Loucy (cell line): ENCODE measurements around the gene TLNRD1.

ENCODE experiments used
- H2AFZ ChIP-seq: fragments of 200-600 bp; sonication (generic); 2 replicates; pipeline ENCODE4 v1.6.0; 2016; ENCODE audit warnings: antibody characterized with exemption, mild to moderate bottlenecking, low read length, moderate library complexity
- H3F3A ChIP-seq: fragments of 200-600 bp; 2 replicates; pipeline ENCODE4 v1.6.0; 2016; ENCODE audit warnings: antibody characterized with exemption, low read depth, mild to moderate bottlenecking
- H3K27me3 ChIP-seq: fragments of 200-600 bp; sonication (generic); 2 replicates; pipeline ENCODE4 v1.6.1; 2014; ENCODE audit warnings: low read length, mild to moderate bottlenecking; ENCODE audit not compliant: insufficient read depth, poor library complexity, severe bottlenecking
- H3K36me3 ChIP-seq: fragments of 200-600 bp; sonication (generic); 2 replicates; pipeline ENCODE4 v1.6.1; 2016; ENCODE audit warnings: low read length; ENCODE audit not compliant: insufficient read depth
- H3K4me1 ChIP-seq: fragments of 200-600 bp; sonication (generic); 2 replicates; pipeline ENCODE4 v1.5.1; 2014; ENCODE audit warnings: low read length, mild to moderate bottlenecking; ENCODE audit not compliant: insufficient read depth, poor library complexity, severe bottlenecking
- H3K4me2 ChIP-seq: fragments of 200-600 bp; sonication (generic); 2 replicates; pipeline ENCODE4 v1.6.0; 2014; ENCODE audit warnings: antibody characterized with exemption, low read length, low read depth, mild to moderate bottlenecking; ENCODE audit not compliant: poor library complexity, severe bottlenecking
- H3K4me3 ChIP-seq: fragments of 200-600 bp; sonication (generic); 2 replicates; pipeline ENCODE4 v1.5.1; 2014; ENCODE audit warnings: low read length, mild to moderate bottlenecking, mixed read lengths; ENCODE audit not compliant: poor library complexity, severe bottlenecking
- H3K79me2 ChIP-seq: fragments of 200-600 bp; sonication (generic); 2 replicates; pipeline ENCODE4 v1.6.1; 2014; ENCODE audit warnings: low read length; ENCODE audit not compliant: insufficient read depth
- H3K9ac ChIP-seq: fragments of 200-600 bp; sonication (generic); 2 replicates; pipeline ENCODE4 v1.6.0; 2014; ENCODE audit warnings: mild to moderate bottlenecking, low read depth, low read length, moderate library complexity; ENCODE audit not compliant: poor library complexity, severe bottlenecking
- H3K9me2 ChIP-seq: fragments of 200-600 bp; sonication (generic); replicated peaks from 2 replicates; pipeline ENCODE4 v1.6.1; 2016; ENCODE audit warnings: low read depth, low read length, mixed read lengths
- H3K9me3 ChIP-seq: fragments of 200-600 bp; sonication (generic); 2 replicates; pipeline ENCODE4 v1.6.1; 2014; ENCODE audit warnings: mild to moderate bottlenecking, antibody characterized with exemption, low read length, low read depth; ENCODE audit not compliant: insufficient read depth
- H4K20me1 ChIP-seq: fragments of 200-600 bp; sonication (generic); 2 replicates; pipeline ENCODE4 v1.6.0; 2014; ENCODE audit warnings: antibody characterized with exemption, low read length, mild to moderate bottlenecking; ENCODE audit not compliant: insufficient read depth, poor library complexity, severe bottlenecking
- EZH2phosphoT487 ChIP-seq: fragments of 200-600 bp; IDR thresholded peaks from 2 replicates; pipeline ENCODE4 v1.6.1; 2018; ENCODE audit warnings: antibody characterized with exemption, mild to moderate bottlenecking, moderate library complexity, borderline replicate concordance
- TF ChIP-seq, protein P1 (sequence below): fragments of 200-600 bp; sonication (generic); conservative IDR thresholded peaks from 2 replicates; pipeline ENCODE4 v1.5.1; 2014; ENCODE audit warnings: mild to moderate bottlenecking, antibody characterized with exemption, low read length

The TLNRD1 gene

DNA sequence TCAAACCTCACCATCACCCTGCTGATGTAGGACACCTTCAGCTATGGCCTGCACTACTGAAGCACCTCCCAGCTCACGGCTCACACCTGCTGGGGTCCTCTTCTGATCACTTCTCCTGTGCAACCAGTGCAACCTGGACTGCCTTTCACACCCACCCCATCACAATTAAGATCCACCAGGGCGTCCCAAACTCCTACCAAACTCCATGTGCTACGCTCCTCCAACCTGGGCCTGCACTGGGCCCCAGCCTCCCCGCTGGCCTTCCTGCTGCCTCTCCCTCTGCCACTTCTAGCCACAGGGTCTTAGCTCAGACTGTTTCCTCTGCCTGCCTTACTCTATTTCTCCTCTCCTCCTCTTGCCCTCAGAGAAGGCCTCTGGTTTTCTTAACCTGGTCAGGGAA is 23.9 kb upstream of the TLNRD1 start:
- no peak overlapping the region for H3K9ac ChIP-seq
- no peak overlapping the region for H3K4me3 ChIP-seq

DNA sequence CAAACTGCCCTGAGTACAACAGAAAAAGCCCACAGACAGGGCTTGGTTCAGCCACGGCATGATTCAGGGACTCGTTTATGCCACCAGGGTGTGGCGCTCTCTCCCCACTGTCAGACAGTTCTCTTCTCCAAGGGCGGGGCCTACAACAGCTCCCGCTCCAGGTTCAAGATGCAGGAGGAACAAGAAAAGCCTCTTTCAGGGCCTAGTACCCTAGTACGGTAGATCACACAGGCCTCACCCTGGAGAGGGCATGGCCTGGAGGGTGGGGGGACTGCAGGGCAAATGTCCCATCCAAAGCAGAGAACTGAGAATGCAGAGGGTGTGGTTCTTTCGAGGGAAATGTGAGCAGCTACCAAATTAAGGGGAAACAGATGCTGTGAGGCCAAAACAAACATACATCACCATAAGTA is 23.1 kb upstream of the TLNRD1 start:
- H3F3A ChIP-seq = no peaks in the 10 kb centered on the region
- peaks cover 8% of the 10 kb centered on the region for H3K4me1 ChIP-seq
- no peaks in the 10 kb centered on the region for H3K9me2 ChIP-seq
- H3K27me3 ChIP-seq = no peaks in the 10 kb centered on the region
- H4K20me1 ChIP-seq = peaks cover 6% of the 10 kb centered on the region
- peaks cover 27% of the 10 kb centered on the region; the same call in 1 of the 2 replicates for H3K36me3 ChIP-seq
- no peak overlapping the region for H3K4me3 ChIP-seq
- H3K79me2 ChIP-seq = peaks cover 13% of the 10 kb centered on the region
- H3K9ac ChIP-seq = no peak overlapping the region
- H3K4me2 ChIP-seq = no peak overlapping the region
- no peaks in the 10 kb centered on the region for H3K9me3 ChIP-seq
- TF ChIP-seq EZH2phosphoT487 = no peak
- TF ChIP-seq, protein P1, sequence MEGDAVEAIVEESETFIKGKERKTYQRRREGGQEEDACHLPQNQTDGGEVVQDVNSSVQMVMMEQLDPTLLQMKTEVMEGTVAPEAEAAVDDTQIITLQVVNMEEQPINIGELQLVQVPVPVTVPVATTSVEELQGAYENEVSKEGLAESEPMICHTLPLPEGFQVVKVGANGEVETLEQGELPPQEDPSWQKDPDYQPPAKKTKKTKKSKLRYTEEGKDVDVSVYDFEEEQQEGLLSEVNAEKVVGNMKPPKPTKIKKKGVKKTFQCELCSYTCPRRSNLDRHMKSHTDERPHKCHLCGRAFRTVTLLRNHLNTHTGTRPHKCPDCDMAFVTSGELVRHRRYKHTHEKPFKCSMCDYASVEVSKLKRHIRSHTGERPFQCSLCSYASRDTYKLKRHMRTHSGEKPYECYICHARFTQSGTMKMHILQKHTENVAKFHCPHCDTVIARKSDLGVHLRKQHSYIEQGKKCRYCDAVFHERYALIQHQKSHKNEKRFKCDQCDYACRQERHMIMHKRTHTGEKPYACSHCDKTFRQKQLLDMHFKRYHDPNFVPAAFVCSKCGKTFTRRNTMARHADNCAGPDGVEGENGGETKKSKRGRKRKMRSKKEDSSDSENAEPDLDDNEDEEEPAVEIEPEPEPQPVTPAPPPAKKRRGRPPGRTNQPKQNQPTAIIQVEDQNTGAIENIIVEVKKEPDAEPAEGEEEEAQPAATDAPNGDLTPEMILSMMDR = peak; percentile 72
- H2AFZ ChIP-seq = no peak overlapping the region

More for the DNA sequence above, 23.9 kb upstream of the TLNRD1 start:
- Histone ChIP-seq H3K27me3 (no peaks in the 10 kb centered on the region), H3K36me3 (peaks cover 27% of the 10 kb centered on the region; the same call in 1 of the 2 replicates), H2AFZ (no peak overlapping the region), H3F3A (no peaks in the 10 kb centered on the region), H3K4me1 (peaks cover 5% of the 10 kb centered on the region), H4K20me1 (peaks cover 6% of the 10 kb centered on the region), H3K9me2 (no peaks in the 10 kb centered on the region), H3K4me2 (no peak overlapping the region), H3K9me3 (no peaks in the 10 kb centered on the region), H3K79me2 (peaks cover 9% of the 10 kb centered on the region)
- TF ChIP-seq, protein P1 = no peak
- TF ChIP-seq EZH2phosphoT487 = no peak

DNA sequence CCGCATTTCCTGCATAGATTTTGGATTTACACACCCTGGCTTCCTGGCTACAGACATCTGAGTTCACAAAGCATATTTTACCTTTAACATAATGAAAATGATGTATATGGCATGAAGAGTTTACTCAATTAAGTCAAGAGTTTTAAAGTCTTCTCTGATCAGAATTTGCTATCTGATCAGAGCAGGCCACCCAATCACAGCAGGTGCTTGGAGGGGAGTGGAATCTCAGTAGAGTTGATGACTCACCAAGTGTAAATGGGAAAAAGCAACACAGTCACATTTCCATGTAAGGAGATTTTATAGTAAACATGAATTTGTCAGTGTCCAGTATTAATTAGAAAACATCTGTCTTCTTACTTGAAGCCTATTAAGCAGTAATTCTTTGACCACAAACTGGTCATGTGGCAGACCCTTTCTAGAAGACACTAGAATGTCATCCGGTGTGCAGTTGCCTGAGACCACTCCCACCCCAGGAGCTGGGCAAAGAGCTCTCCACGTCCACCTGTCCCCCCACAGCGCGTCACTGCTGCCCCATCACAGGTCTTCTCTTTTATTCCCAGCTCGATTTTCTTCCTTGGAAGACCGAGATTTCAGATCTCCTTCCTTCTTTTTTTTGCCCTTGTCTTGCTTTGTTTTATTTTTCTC is 21.9 kb upstream of the TLNRD1 start:
- Histone ChIP-seq H2AFZ (no peak overlapping the region), H3K9me2 (no peaks in the 10 kb centered on the region), H3K4me2 (no peak overlapping the region), H3F3A (no peaks in the 10 kb centered on the region), H3K4me1 (peaks cover 8% of the 10 kb centered on the region), H3K79me2 (peaks cover 23% of the 10 kb centered on the region), H3K9me3 (no peaks in the 10 kb centered on the region), H4K20me1 (peaks cover 9% of the 10 kb centered on the region), H3K4me3 (no peak overlapping the region), H3K27me3 (no peaks in the 10 kb centered on the region), H3K9ac (no peak overlapping the region), H3K36me3 (peaks cover 27% of the 10 kb centered on the region; the same call in 1 of the 2 replicates)
- TF ChIP-seq EZH2phosphoT487 = no peak
- TF ChIP-seq, protein P1 = no peak
